22Rv1 (cell line): ENCODE measurements around the gene RAB15.

ENCODE experiments used
- ZFX ChIP-seq: fragments of 450-650 bp; IDR thresholded peaks from 2 replicates; pipeline ENCODE4 v1.6.1; 2017; ENCODE audit warnings: antibody characterized with exemption, borderline replicate concordance
- TF ChIP-seq, protein P1 (sequence below): fragments of 450-650 bp; IDR thresholded peaks from 2 replicates; pipeline ENCODE4 v1.5.1; 2017; ENCODE audit warnings: mild to moderate bottlenecking

DNA sequence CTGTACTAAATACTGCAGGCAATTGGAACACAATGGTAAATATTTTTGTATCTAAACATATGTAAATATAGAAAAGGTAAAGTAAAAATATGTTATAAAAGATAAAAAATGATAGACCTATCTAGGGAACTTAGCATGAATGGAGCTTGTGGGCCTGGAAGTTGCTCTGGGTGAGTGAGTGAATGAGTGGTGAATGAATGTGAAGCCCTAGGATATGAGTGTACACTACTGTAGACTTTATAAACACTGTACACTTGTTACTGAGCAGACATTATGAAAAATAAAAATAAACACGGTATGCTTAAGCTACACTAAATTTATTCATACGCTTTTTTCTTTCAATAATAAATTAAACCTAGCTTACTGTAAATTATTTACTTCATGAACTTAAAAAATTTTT, 22.4 kb upstream of the RAB15 start:
- TF ChIP-seq, protein P1, sequence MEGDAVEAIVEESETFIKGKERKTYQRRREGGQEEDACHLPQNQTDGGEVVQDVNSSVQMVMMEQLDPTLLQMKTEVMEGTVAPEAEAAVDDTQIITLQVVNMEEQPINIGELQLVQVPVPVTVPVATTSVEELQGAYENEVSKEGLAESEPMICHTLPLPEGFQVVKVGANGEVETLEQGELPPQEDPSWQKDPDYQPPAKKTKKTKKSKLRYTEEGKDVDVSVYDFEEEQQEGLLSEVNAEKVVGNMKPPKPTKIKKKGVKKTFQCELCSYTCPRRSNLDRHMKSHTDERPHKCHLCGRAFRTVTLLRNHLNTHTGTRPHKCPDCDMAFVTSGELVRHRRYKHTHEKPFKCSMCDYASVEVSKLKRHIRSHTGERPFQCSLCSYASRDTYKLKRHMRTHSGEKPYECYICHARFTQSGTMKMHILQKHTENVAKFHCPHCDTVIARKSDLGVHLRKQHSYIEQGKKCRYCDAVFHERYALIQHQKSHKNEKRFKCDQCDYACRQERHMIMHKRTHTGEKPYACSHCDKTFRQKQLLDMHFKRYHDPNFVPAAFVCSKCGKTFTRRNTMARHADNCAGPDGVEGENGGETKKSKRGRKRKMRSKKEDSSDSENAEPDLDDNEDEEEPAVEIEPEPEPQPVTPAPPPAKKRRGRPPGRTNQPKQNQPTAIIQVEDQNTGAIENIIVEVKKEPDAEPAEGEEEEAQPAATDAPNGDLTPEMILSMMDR = no peak
- TF ChIP-seq ZFX = no peak
